Esophagus muscularis mucosa (tissue), 4 donors: ENCODE data around the gene CARTPT. TPM values are rescaled to one million over a fixed set of nuclear protein-coding genes. Genes with fewer than 3 reads are reported as not detected.

Source experiments
- DNase-seq: peaks from one replicate; pipeline ENCODE4 v3.0.0-alpha.2; 2017; ENCODE audit errors: extremely low spot score
- H3K27ac ChIP-seq, 4 donors: fragments of 200-600 bp; sonication (generic); replicated peaks in 1 of 4; 1 replicate in 3 of 4; 2 replicates in 1 of 4; pipeline ENCODE4 v1.5.1; 2016 to 2019; ENCODE audit warnings: mild to moderate bottlenecking in 1 of 4
- H3K27me3 ChIP-seq, 4 donors: fragments of 200-600 bp; sonication (generic); one replicate each; pipeline versions ENCODE4 v1.5.1 to v1.6.0; 2016 to 2019
- H3K36me3 ChIP-seq, 4 donors: fragments of 200-600 bp; sonication (generic); one replicate each; pipeline ENCODE4 v1.5.1; 2016 to 2019
- H3K4me1 ChIP-seq, 4 donors: fragments of 200-600 bp; sonication (generic); one replicate each; pipeline ENCODE4 v1.5.1; 2016 to 2019
- H3K4me3 ChIP-seq, 4 donors: fragments of 200-600 bp; sonication (generic); 1 replicate in 2 of 4; 2 replicates in 2 of 4; pipeline ENCODE4 v1.5.1; 2016 to 2019; ENCODE audit warnings: mild to moderate bottlenecking in 4 of 4, moderate library complexity in 1 of 4
- H3K9me3 ChIP-seq, 4 donors: fragments of 200-600 bp; sonication (generic); 1 replicate in 3 of 4; 2 replicates in 1 of 4; pipeline ENCODE4 v1.5.1; 2016 to 2019
- EP300 ChIP-seq: sonication (generic); formaldehyde crosslinking; IDR thresholded peaks from one replicate; pipeline ENCODE4 v1.6.1; 2017; ENCODE audit warnings: antibody characterized with exemption
- POLR2A ChIP-seq: fragments of 450-650 bp; IDR thresholded peaks from one replicate; pipeline ENCODE4 v1.6.1; 2017; ENCODE audit warnings: antibody characterized with exemption, moderate library complexity, mild to moderate bottlenecking, low read depth
- POLR2AphosphoS5 ChIP-seq, 2 donors: sonication (generic); formaldehyde crosslinking; IDR thresholded peaks; one replicate each; pipeline ENCODE4 v1.6.1; 2017; ENCODE audit warnings: antibody characterized with exemption in 2 of 2
- WGBS: methylation state at CpG from one replicate; pipeline ENCODE4 v1.1.5; 2018; 5-methylcytosine and 5-hydroxymethylcytosine counted together
- intact Hi-C: fragments of 100-400 bp; cut with DNase I; formaldehyde crosslinking; loops from one replicate; pipeline ENCODE4 v1.15.1; 2023
- total RNA-seq, 4 donors: library from RNA; depleted of rRNA; stranded (reverse); fragments of >200 nt; gene quantifications; one replicate each; pipeline versions ENCODE4 v1.1.0 to v1.2.1, GENCODE V29; 2016
- TF ChIP-seq, protein P1 (sequence below), 3 experiments: fragments of 200-600 bp in 2 of 3; fragments of 450-650 bp in 1 of 3; sonication (generic) in 2 of 3; IDR thresholded peaks; one replicate each; pipeline ENCODE4 v1.5.1; 2017 to 2019; ENCODE audit warnings: antibody characterized with exemption in 3 of 3, mild to moderate bottlenecking in 2 of 3, moderate library complexity in 1 of 3

CARTPT gene
- total RNA-seq, 4 donors from 2014 or later, result 7.1 to 24.7 (median 15.5) TPM

DNA sequence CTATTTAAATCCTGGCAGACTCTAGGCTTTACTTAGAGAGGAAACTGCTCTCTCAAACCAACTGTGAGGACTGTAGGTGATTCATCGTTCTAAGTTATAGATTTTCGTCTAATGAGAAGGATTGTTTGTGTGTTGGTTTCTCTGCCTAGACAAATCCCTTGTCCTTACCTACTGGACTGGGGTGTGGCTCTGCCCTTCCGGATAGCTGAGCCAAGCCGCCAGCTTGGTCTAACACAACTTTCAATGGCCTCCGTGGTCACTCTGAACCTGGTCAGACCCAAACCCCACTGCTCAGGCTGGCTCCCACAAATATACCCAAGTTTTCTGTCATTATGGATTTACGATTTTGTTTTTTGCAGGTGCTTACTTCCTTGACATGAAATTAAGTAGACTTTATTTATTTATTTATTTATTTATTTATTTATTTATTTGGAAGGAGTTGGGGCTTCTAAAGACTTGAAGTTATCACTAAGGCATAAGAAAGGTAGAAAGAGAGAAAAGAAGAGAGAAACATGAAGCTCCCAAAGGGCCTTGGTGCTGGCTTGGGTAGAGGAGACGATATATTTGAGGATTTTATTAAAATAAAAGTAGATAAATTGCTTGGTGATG, 19.0 kb downstream of the CARTPT start:
- intact Hi-C loops, result no loop called here
- no peaks in the 10 kb centered on the region for H3K36me3 ChIP-seq
- no peak for TF ChIP-seq EP300
- no peak for TF ChIP-seq POLR2AphosphoS5 (IDR thresholded peaks at IDR 0.05)
- no peak for TF ChIP-seq POLR2A
- TF ChIP-seq, protein P1, sequence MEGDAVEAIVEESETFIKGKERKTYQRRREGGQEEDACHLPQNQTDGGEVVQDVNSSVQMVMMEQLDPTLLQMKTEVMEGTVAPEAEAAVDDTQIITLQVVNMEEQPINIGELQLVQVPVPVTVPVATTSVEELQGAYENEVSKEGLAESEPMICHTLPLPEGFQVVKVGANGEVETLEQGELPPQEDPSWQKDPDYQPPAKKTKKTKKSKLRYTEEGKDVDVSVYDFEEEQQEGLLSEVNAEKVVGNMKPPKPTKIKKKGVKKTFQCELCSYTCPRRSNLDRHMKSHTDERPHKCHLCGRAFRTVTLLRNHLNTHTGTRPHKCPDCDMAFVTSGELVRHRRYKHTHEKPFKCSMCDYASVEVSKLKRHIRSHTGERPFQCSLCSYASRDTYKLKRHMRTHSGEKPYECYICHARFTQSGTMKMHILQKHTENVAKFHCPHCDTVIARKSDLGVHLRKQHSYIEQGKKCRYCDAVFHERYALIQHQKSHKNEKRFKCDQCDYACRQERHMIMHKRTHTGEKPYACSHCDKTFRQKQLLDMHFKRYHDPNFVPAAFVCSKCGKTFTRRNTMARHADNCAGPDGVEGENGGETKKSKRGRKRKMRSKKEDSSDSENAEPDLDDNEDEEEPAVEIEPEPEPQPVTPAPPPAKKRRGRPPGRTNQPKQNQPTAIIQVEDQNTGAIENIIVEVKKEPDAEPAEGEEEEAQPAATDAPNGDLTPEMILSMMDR (IDR thresholded peaks at IDR 0.05), result no peak
- H3K4me3 ChIP-seq, result no peak overlapping the region
- peak; percentile 14 for DNase-seq
- no peaks in the 10 kb centered on the region for H3K9me3 ChIP-seq
- peaks cover 0 to 5% (median under 1%) of the 10 kb centered on the region in 4 donors for H3K4me1 ChIP-seq
- H3K27ac ChIP-seq, result no peak overlapping the region
- H3K27me3 ChIP-seq, result no peaks in the 10 kb centered on the region
- 90% methylated on average over 7 of the region's 7 CpGs for WGBS

DNA sequence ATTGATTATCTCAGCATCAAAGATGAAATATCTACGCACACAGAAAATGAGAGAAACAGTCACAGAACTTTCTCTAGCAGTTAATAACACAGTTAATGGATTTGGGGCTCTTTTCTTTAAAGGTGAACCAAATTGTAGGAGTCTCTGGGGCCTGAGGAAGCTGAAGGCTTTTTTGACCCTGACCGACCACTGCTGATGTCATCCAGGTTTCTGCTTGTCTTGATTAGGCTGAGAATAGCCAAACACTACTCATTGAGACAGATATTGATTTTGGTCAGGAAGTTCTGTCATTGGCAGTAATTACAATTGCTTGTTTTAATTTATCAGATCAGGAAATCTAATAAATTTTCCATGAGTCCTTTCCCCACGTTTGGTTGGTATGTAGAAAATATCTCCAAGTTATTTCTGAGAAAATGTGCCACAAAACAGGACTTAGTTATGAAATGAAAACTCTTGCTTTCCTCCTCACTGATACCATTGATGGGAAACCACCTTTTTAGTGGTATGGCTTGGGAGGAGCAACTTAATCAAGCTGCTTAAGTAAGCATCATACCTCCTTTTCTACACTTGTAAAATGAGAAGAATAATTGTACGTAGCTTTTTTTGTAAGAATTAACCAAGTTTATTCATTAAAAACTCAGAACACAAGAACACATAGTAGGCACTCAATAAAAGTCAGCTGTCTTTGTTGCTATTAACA, 19.7 kb downstream of the CARTPT start:
- TF ChIP-seq POLR2AphosphoS5 (IDR thresholded peaks at IDR 0.05) (no peak), POLR2A (no peak), EP300 (no peak)
- TF ChIP-seq, protein P1 (IDR thresholded peaks at IDR 0.05), result no peak
- Histone ChIP-seq H3K36me3 (no peaks in the 10 kb centered on the region), H3K4me3 (no peak overlapping the region), H3K4me1 (peaks cover 0 to 13% (median 5%) of the 10 kb centered on the region in 4 donors), H3K9me3 (no peaks in the 10 kb centered on the region), H3K27ac (no peak overlapping the region), H3K27me3 (no peaks in the 10 kb centered on the region)
- intact Hi-C loops, result no loop called here
- WGBS, result 74% methylated on average over 4 of the region's 4 CpGs
- DNase-seq, result no peak

GRCh38 chr5:71740015-71740753, 21.1 kb downstream of the CARTPT start:
- Histone ChIP-seq H3K9me3 (no peaks in the 10 kb centered on the region), H3K27ac (no peak overlapping the region), H3K36me3 (no peaks in the 10 kb centered on the region), H3K27me3 (no peaks in the 10 kb centered on the region), H3K4me1 (peaks cover 0 to 16% (median 5%) of the 10 kb centered on the region in 4 donors), H3K4me3 (no peak overlapping the region)
- WGBS, result 91% methylated on average over 8 of the region's 8 CpGs
- TF ChIP-seq, protein P1 (IDR thresholded peaks at IDR 0.05), result no peak
- no peak for TF ChIP-seq POLR2AphosphoS5 (IDR thresholded peaks at IDR 0.05)
- TF ChIP-seq POLR2A, result no peak
- no peak for TF ChIP-seq EP300
- intact Hi-C loops, result no loop called here
- DNase-seq, result no peak

GRCh38 chr5:71743155-71743554, 24.1 kb downstream of the CARTPT start:
- Histone ChIP-seq H3K27me3 (no peaks in the 10 kb centered on the region), H3K4me3 (no peak overlapping the region), H3K36me3 (no peaks in the 10 kb centered on the region), H3K9me3 (no peaks in the 10 kb centered on the region), H3K27ac (peak overlapping the region in 2 of 4 donors; percentile 22 to 34), H3K4me1 (peaks cover 0 to 16% (median 5%) of the 10 kb centered on the region in 4 donors)
- peak; percentile 74 for DNase-seq
- TF ChIP-seq POLR2AphosphoS5 (IDR thresholded peaks at IDR 0.05), result no peak
- TF ChIP-seq, protein P1 (IDR thresholded peaks at IDR 0.05), result no peak
- no peak for TF ChIP-seq EP300
- TF ChIP-seq POLR2A, result no peak
- intact Hi-C loops, result no loop called here
- WGBS, result 39% methylated on average over 6 of the region's 6 CpGs
